Heart left ventricle (tissue), 16 donors: ENCODE results near the gene SPAG6. TPM values are rescaled to one million over a fixed set of nuclear protein-coding genes. Genes with fewer than 3 reads are reported as not detected.
"Not testable (repeated sequence)": the region's sequence is repeated elsewhere in the genome, so short reads cannot be mapped to it uniquely, and the experiment has no call there.

ENCODE experiments used
- ATAC-seq, 4 donors: fragments of 200-7000 bp; cut with Tn5 transposase; one replicate each; pipeline ENCODE4 v1.9.1; 2020 to 2022; ENCODE audit warnings: moderate library complexity in 4 of 4, mild to moderate bottlenecking in 3 of 4, moderate number of reproducible peaks in 1 of 4
- DNase-seq, 5 donors: peaks; one replicate each; pipeline ENCODE4 v3.0.0-alpha.2; 2020
- H3K27ac ChIP-seq, 12 donors: fragments of 200-600 bp; sonication (generic) in 4 of 12; one replicate each; pipeline versions ENCODE4 v1.5.0 to v1.8.0; 2016 to 2022; ENCODE audit warnings: mild to moderate bottlenecking in 2 of 12
- H3K27me3 ChIP-seq, 9 donors: fragments of 200-600 bp; sonication (generic) in 2 of 9; one replicate each; pipeline versions ENCODE4 v1.5.1 to v1.8.0; 2016 to 2022; ENCODE audit warnings: mild to moderate bottlenecking in 3 of 9
- H3K36me3 ChIP-seq, 9 donors: fragments of 200-600 bp; sonication (generic) in 2 of 9; one replicate each; pipeline versions ENCODE4 v1.5.0 to v1.8.0; 2018 to 2022; ENCODE audit warnings: mild to moderate bottlenecking in 2 of 9
- H3K4me1 ChIP-seq, 12 donors: fragments of 200-600 bp; sonication (generic) in 4 of 12; one replicate each; pipeline versions ENCODE4 v1.5.0 to v1.8.0; 2016 to 2022; ENCODE audit warnings: mild to moderate bottlenecking in 3 of 12
- H3K4me3 ChIP-seq, 12 donors: fragments of 200-600 bp; sonication (generic) in 4 of 12; one replicate each; pipeline versions ENCODE4 v1.5.0 to v1.8.0; 2017 to 2022; ENCODE audit warnings: mild to moderate bottlenecking in 9 of 12, moderate library complexity in 4 of 12
- H3K9me3 ChIP-seq, 12 donors: fragments of 200-600 bp; sonication (generic) in 4 of 12; one replicate each; pipeline versions ENCODE4 v1.5.0 to v1.8.0; 2016 to 2022; ENCODE audit warnings: mild to moderate bottlenecking in 1 of 12
- CTCF ChIP-seq, 12 donors: fragments of 200-600 bp; sonication (generic) in 4 of 12; IDR thresholded peaks; one replicate each; pipeline versions ENCODE4 v1.5.0 to v1.8.0; 2018 to 2022; ENCODE audit warnings: antibody characterized with exemption in 12 of 12, mild to moderate bottlenecking in 5 of 12
- POLR2A ChIP-seq, 2 donors: fragments of 450-650 bp; IDR thresholded peaks; one replicate each; pipeline ENCODE4 v1.6.1; 2017; ENCODE audit warnings: antibody characterized with exemption in 2 of 2, mild to moderate bottlenecking in 2 of 2, moderate library complexity in 2 of 2
- WGBS, 4 donors: extraction: QIAGEN DNeasy Blood & Tissue Kit in 2 of 4; methylation state at CpG; one replicate each; pipeline versions ENCODE4 v1.1.5 to v1.1.7; 2013 to 2018; 5-methylcytosine and 5-hydroxymethylcytosine counted together
- intact Hi-C, 10 donors: fragments of 100-400 bp; cut with DNase I; formaldehyde crosslinking; loops; one replicate each; pipeline versions ENCODE4 v1.11.1 to v1.14.2; 2022
- polyA plus RNA-seq, 2 donors: library from polyadenylated mRNA; stranded (reverse); fragments of 200-250 nt; gene quantifications; one replicate each; pipeline ENCODE4 v1.2.3, GENCODE V29; 2013
- total RNA-seq, 9 donors: library from RNA; depleted of rRNA in 2 of 9; stranded (reverse); fragments of >200 nt in 2 of 9; fragmentation: NEBNext Ultra II Directional in 3 of 9; extraction: Animal tissue kit (Norgen Biotek cat#: 25700) in 3 of 9; gene quantifications; one replicate each; pipeline versions ENCODE4 v1.1.0 to v1.2.4, GENCODE V29; 2016 to 2023
- donor health status: ischemic (EF 13 %, LVEDD 7.1; RV severe dilation, severe dysfunction).
- donor health status: healthy with polysubstance abuse.
- donor health status: DM: no; HTN: yes; CAD: no.
- donor health status: DM: no; HTN: no; CAD: no.
- donor health status: ischemic (EF 25% LVEDD 6.9; RV normal size, moderate dysfunction).
- donor health status: ischemic (EF 25% LVEDD 5.7; RV mildly dilated, moderate dysfunction).
- donor health status: healthy.
- donor health status: DM: yes; HTN: yes; CAD: no.
- donor health status: ischemic (EF 35%, LVEDD 5.7; RV mildly dilated, moderate dysfunction).
- donor health status: nonischemic (EF 11% LVEDD 7.7; RV severe dilation, severe dysfunction).
- donor health status: DM: yes; HTN: yes; CAD: no.
- donor health status: PGD.
- donor health status: ischemic (EF 29% LVEDD 5.4; RV normal size, mild dysfunction).
- donor health status: nonischemic (EF 23%, LVEDD 6.1; RV moderate dilation, normal function).

Gene SPAG6
- total and polyA plus RNA-seq, 11 donors: 0.42 TPM; not detected in 10

DNA sequence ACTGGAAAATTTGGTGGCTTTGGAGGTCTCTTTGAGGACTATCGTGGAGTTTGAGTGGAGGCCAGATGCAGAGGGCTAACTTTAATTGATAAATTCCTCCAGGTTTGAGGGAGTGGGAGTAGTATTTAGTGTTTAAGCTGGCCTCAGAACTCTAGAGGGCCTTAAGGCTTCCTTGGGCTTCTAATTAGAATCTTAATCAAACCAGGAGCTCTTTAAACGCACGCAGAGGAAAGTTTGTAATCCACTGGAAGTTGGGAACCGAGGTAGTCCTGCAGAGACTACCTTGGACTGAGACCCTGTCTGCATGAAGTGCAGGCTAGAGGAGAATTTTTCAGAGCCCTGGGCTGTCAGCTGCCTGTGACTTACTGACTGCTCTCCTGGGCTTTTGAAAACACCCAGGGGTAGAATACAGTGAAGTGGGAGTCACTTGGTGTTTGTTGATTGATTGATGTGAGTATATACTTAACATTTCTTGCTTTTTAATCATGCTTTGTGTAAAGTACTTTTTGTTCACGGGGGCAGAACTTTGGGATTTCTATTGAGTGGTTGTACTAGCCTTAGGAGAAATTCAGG is 5.9 kb downstream of the SPAG6 start:
- Histone ChIP-seq H3K4me3 (no peak overlapping the region), H3K27ac (no peak overlapping the region), H3K27me3 (peaks cover 0 to 67% (median 21%) of the 10 kb centered on the region in 9 donors), H3K4me1 (no peaks in the 10 kb centered on the region), H3K36me3 (no peaks in the 10 kb centered on the region), H3K9me3 (no peaks in the 10 kb centered on the region)
- 94 to 99% (median 96%) methylated on average over 5 of the region's 5 CpGs for whole genome bisulfite sequencing, 4 donors
- TF ChIP-seq POLR2A (IDR thresholded peaks at IDR 0.05) (no peak), CTCF (IDR thresholded peaks at IDR 0.05) (no peak)
- no peak for DNase-seq
- ATAC-seq: no peak
- intact Hi-C loops: no loop called here

DNA sequence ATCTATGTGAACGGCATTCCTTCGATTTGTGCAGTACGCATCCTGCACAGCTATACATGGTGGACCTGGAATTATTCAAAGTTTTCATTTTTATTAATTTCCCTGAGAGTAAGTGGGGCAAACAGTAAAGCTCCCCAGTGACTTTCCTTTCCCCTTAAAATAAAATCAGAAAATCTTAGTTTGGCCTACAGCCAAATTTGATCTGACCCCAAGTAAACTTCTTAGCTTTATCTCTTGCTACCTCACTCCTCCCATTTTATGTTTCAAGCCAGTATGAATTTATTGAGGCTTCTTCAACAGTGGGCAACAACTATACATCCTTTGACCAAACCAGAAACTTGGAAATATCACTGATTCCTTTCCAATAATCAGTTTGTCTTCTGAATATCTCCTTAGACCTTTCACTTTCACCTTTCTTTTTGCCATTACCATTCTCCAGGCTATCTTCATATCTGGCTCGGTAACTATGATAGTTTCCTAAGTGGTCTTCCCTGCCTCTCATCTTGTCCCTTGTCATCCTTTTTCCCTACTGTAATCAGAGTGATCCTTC is 11.1 kb downstream of the SPAG6 start:
- WGBS, 4 donors: 76 to 80% (median 79%) methylated on average over 4 of the region's 4 CpGs
- H3K27ac ChIP-seq: no peak overlapping the region
- no peak overlapping the region for H3K4me3 ChIP-seq
- ATAC-seq (no peak), DNase-seq (no peak)
- H3K36me3 ChIP-seq: no peaks in the 10 kb centered on the region
- no peak for TF ChIP-seq POLR2A (IDR thresholded peaks at IDR 0.05)
- no peak for TF ChIP-seq CTCF (IDR thresholded peaks at IDR 0.05)
- no peaks in the 10 kb centered on the region for H3K9me3 ChIP-seq
- no peaks in the 10 kb centered on the region for H3K4me1 ChIP-seq
- peaks cover 0 to 22% (median 0%) of the 10 kb centered on the region in 9 donors for H3K27me3 ChIP-seq
- intact Hi-C loops: no loop called here

DNA sequence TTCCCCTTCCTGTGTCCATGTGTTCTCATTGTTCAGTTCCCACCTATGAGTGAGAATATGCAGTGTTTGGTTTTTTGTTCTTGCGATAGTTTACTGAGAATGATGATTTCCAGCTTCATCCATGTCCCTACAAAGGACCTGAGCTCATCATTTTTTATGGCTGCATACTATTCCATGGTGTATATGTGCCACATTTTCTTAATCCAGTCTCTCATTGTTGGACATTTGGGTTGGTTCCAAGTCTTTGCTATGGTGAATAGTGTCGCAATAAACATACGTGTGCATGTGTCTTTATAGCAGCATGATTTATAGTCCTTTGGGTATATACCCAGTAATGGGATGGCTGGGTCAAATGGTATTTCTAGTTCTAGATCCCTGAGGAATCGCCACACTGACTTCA is 12.5 kb downstream of the SPAG6 start:
- peaks cover 0 to 19% (median 0%) of the 10 kb centered on the region in 9 donors for H3K27me3 ChIP-seq
- H3K9me3 ChIP-seq, DNase-seq, H3K4me1 ChIP-seq, ATAC-seq, H3K36me3 ChIP-seq, H3K27ac ChIP-seq, H3K4me3 ChIP-seq, intact Hi-C loops: not testable (repeated sequence)
- 94 to 100% (median 96%) methylated on average over 3 to 4 of the region's 4 CpGs for WGBS, 4 donors

DNA sequence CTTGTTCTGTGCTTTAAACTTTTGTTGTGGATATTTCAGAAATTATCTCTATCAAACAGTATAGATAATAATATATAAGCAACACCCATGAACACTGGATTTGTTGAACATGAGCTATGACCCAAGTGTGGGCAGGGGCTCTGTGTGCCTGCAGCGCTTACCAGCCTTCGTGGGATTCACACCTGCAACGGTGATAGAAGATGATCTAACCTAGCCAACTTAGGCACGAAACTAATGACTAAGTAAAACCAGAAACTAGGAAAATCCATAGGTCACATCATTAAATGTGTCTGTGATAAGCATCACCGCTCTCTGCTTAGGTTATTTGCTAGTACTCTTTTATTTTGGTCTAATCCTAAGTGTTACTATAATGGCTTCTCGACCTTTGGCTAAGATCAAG is 18.0 kb downstream of the SPAG6 start:
- DNase-seq (no peak), ATAC-seq (no peak)
- 92 to 98% (median 94%) methylated on average over 6 of the region's 6 CpGs for WGBS, 4 donors
- H3K27me3 ChIP-seq: peaks cover 0 to 21% (median 0%) of the 10 kb centered on the region in 9 donors
- H3K4me1 ChIP-seq: no peaks in the 10 kb centered on the region
- no peak overlapping the region for H3K27ac ChIP-seq
- TF ChIP-seq POLR2A (IDR thresholded peaks at IDR 0.05) (no peak), CTCF (IDR thresholded peaks at IDR 0.05) (no peak)
- intact Hi-C loops: no loop called here
- H3K4me3 ChIP-seq: no peak overlapping the region
- no peaks in the 10 kb centered on the region for H3K9me3 ChIP-seq
- no peaks in the 10 kb centered on the region for H3K36me3 ChIP-seq
